ENCODE results near the gene ASAP2. TPM values are rescaled to one million over a fixed set of nuclear protein-coding genes. Genes with fewer than 3 reads are reported as not detected.
A peak's percentile ranks its signal among the peaks of the same experiment; 100 is the strongest.
"Not testable (repeated sequence)": the region's sequence is repeated elsewhere in the genome, so short reads cannot be mapped to it uniquely, and the experiment has no call there.

The ASAP2 gene
- total RNA-seq, 1 donor from 2014 or later, result 10.0 TPM

DNA sequence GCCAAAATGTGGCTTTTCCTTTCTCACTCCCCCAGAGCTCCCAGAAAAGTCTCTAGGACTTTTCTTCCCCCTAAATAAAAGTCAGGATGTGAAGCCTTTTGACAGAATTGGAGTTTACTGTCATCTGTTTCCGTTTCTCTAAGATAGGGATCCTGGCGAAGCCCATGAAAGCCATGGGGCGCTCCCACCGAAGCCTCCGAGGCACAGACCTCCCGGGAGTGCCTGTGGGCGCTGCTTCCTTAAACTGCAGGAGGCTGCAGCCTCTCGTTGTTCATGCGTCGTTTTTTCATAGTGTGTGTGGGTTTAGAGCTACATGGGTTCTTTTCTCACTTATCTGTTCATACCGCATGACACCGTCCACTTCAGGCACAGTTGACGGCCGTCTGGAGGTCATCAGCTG is 56.8 kb downstream of the ASAP2 start:
- intact Hi-C loops (cut with micrococcal nuclease), result loop anchor here (10.0 kb wide), 1 partner anchor 61 kb away; no protein-coding TSS in a partner anchor
- Histone ChIP-seq H3K27me3 (ENCODE audit: low read depth) (no peaks in the 10 kb centered on the region), H3K36me3 (no peaks in the 10 kb centered on the region), H3K4me1 (peaks cover 92% of the 10 kb centered on the region), H3K4me3 (peak overlapping the region; percentile 19), H3K27ac (replicated peaks) (peak overlapping the region; percentile 90), H3K9me3 (replicated peaks) (no peaks in the 10 kb centered on the region)
- DNase-seq, result peak; percentile 44
- TF ChIP-seq, protein P1, sequence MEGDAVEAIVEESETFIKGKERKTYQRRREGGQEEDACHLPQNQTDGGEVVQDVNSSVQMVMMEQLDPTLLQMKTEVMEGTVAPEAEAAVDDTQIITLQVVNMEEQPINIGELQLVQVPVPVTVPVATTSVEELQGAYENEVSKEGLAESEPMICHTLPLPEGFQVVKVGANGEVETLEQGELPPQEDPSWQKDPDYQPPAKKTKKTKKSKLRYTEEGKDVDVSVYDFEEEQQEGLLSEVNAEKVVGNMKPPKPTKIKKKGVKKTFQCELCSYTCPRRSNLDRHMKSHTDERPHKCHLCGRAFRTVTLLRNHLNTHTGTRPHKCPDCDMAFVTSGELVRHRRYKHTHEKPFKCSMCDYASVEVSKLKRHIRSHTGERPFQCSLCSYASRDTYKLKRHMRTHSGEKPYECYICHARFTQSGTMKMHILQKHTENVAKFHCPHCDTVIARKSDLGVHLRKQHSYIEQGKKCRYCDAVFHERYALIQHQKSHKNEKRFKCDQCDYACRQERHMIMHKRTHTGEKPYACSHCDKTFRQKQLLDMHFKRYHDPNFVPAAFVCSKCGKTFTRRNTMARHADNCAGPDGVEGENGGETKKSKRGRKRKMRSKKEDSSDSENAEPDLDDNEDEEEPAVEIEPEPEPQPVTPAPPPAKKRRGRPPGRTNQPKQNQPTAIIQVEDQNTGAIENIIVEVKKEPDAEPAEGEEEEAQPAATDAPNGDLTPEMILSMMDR (IDR thresholded peaks at IDR 0.05; ENCODE audit: borderline replicate concordance), result no peak

- H3K4me1 ChIP-seq, result peaks cover 92% of the 10 kb centered on the region
- intact Hi-C loops (cut with micrococcal nuclease), result loop anchor here (10.0 kb wide), 1 partner anchor 60 kb away; no protein-coding TSS in a partner anchor
- peak overlapping the region; percentile 90 for H3K27ac ChIP-seq (replicated peaks)
Observed at GRCh38 chr2:9264301-9264700, 57.7 kb downstream of the ASAP2 start.

DNA sequence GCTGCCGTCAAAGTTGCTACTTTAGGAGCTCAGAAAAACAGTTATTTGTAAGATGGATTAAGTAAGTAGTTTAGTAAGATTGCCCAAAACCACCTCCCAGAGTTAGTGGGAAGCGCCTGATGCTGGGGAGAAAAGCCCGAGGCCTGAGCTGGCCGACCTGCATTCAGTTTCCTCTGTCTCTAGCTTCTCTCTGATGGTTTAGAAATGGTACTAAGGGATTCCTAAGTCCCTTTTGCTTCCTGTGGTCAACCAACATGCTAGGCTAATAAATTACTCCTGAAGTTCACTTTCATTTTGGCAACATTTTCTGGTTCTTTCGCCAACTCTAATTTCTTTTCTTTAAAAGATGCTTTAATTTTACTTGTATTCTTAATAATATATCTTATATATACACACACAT is 60.1 kb downstream of the ASAP2 start:
- H3K27ac ChIP-seq (replicated peaks), result peak overlapping the region; percentile 90
- intact Hi-C loops (cut with micrococcal nuclease), result loop anchor here (10.0 kb wide), 1 partner anchor 58 kb away; no protein-coding TSS in a partner anchor
- H3K36me3 ChIP-seq, result no peaks in the 10 kb centered on the region
- no peak for DNase-seq
- H3K9me3 ChIP-seq (replicated peaks), result no peaks in the 10 kb centered on the region
- no peaks in the 10 kb centered on the region for H3K27me3 ChIP-seq (ENCODE audit: low read depth)
- TF ChIP-seq, protein P1 (IDR thresholded peaks at IDR 0.05; ENCODE audit: borderline replicate concordance), result no peak
- no peak overlapping the region for H3K4me3 ChIP-seq
- peaks cover 75% of the 10 kb centered on the region for H3K4me1 ChIP-seq

More at GRCh38 chr2:9264301-9264700, 57.7 kb downstream of the ASAP2 start:
- Histone ChIP-seq H3K27me3 (ENCODE audit: low read depth) (no peaks in the 10 kb centered on the region), H3K9me3 (replicated peaks) (no peaks in the 10 kb centered on the region), H3K36me3 (no peaks in the 10 kb centered on the region), H3K4me3 (no peak overlapping the region)
- no peak for DNase-seq
- TF ChIP-seq, protein P1 (IDR thresholded peaks at IDR 0.05; ENCODE audit: borderline replicate concordance), result no peak

GRCh38 chr2:9267286-9267685 is 60.7 kb downstream of the ASAP2 start:
- H3K27me3 ChIP-seq (ENCODE audit: low read depth); H3K36me3 ChIP-seq; DNase-seq; H3K9me3 ChIP-seq (replicated peaks); H3K4me3 ChIP-seq: not testable (repeated sequence)
- intact Hi-C loops (cut with micrococcal nuclease), result loop anchor here (10.0 kb wide), 1 partner anchor 58 kb away; no protein-coding TSS in a partner anchor
- H3K27ac ChIP-seq (replicated peaks), result peak overlapping the region; percentile 90
- peaks cover 70% of the 10 kb centered on the region for H3K4me1 ChIP-seq

DNA sequence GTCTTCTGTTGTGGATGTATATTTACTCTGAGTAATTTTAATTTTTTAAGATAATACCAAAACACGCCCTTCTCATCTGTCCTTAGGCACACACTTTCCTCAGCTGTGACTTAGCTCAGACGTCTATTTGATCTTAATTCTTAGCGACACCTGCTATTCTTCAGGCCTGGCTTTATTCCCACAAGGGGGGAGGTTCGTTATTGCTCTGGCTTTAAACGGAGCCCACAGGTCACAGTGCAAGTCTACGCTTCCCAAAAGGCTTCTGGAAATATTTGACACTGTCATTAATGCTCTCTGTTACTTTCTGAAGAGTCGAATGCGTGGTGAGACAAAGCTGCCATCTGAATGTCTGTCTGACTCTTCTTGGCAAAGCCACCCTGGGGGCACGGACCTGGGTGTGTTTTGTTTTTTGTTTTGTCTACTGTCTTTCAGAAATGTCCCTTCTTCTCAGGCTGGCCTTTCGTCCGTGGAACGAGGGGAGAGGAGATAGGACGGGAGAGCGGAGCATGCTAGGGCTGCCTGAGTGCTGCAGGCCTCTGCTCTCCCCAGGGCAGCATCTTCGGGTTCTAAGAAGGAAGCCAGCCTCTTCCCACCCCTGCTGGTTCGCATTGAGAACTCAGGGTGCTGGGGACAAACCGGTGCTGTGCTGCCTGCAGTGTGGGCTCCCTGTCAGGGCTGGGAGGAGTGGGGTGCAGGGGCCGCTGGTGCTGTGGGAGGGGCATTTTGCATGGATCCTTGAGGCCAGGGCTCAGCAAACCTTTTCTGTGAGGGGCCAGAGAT is 61.9 kb downstream of the ASAP2 start:
- no peaks in the 10 kb centered on the region for H3K27me3 ChIP-seq (ENCODE audit: low read depth)
- H3K27ac ChIP-seq (replicated peaks), result peak overlapping the region; percentile 34
- no peak for DNase-seq
- peaks cover 61% of the 10 kb centered on the region for H3K4me1 ChIP-seq
- H3K9me3 ChIP-seq (replicated peaks), result peaks cover 5% of the 10 kb centered on the region
- intact Hi-C loops (cut with micrococcal nuclease), result loop anchor here (10.0 kb wide), 1 partner anchor 56 kb away; no protein-coding TSS in a partner anchor
- no peaks in the 10 kb centered on the region for H3K36me3 ChIP-seq
- TF ChIP-seq, protein P1 (IDR thresholded peaks at IDR 0.05; ENCODE audit: borderline replicate concordance), result no peak
- H3K4me3 ChIP-seq, result no peak overlapping the region

DNA sequence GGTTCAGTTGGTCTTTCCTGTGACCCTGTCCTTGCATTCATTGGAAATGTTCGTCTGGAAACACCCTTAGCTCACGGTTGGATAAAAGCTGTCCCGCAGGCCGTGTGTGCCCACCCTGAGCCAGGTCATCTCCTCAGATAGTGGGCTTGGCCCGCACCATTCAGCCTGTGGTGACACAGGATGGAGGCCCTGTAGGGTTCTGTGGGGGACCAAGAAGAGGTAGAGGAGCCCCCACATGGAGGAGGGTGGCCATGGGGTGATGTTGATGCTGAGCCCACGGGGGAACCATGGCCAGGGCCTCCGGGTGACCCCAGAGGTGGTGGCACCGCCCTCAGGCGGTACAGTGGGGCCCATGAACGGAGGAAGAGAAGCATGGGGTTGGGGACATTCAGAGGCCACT is 62.7 kb downstream of the ASAP2 start:
- no peaks in the 10 kb centered on the region for H3K36me3 ChIP-seq
- H3K4me1 ChIP-seq, result peaks cover 61% of the 10 kb centered on the region
- peak overlapping the region; percentile 16 for H3K27ac ChIP-seq (replicated peaks)
- TF ChIP-seq, protein P1 (IDR thresholded peaks at IDR 0.05; ENCODE audit: borderline replicate concordance), result no peak
- H3K4me3 ChIP-seq, result no peak overlapping the region
- H3K9me3 ChIP-seq (replicated peaks), result peaks cover 5% of the 10 kb centered on the region
- intact Hi-C loops (cut with micrococcal nuclease), result loop anchor here (10.0 kb wide), 1 partner anchor 56 kb away; no protein-coding TSS in a partner anchor
- H3K27me3 ChIP-seq (ENCODE audit: low read depth), result no peaks in the 10 kb centered on the region
- no peak for DNase-seq
